Left ventricle myocardium inferior (tissue), 1 donor: ENCODE data around the gene NOXA1. TPM values are rescaled to one million over a fixed set of nuclear protein-coding genes. Genes with fewer than 3 reads are reported as not detected.
"Not testable (repeated sequence)": the region's sequence is repeated elsewhere in the genome, so short reads cannot be mapped to it uniquely, and the experiment has no call there.

ENCODE experiments used
- DNase-seq: peaks from one replicate; pipeline ENCODE4 v3.0.0-alpha.2; 2020
- H3K27ac ChIP-seq: fragments of 200-600 bp; replicated peaks from 2 replicates; pipeline ENCODE4 v1.8.0; 2021
- H3K27me3 ChIP-seq: fragments of 200-600 bp; 2 replicates; pipeline ENCODE4 v1.8.0; 2021; ENCODE audit warnings: low read depth
- H3K36me3 ChIP-seq: fragments of 200-600 bp; 2 replicates; pipeline ENCODE4 v1.8.0; 2021
- H3K4me1 ChIP-seq: fragments of 200-600 bp; 2 replicates; pipeline ENCODE4 v1.8.0; 2021
- H3K4me3 ChIP-seq: fragments of 200-600 bp; 2 replicates; pipeline ENCODE4 v1.8.0; 2021; ENCODE audit warnings: mild to moderate bottlenecking, moderate library complexity
- H3K9me3 ChIP-seq: fragments of 200-600 bp; replicated peaks from 2 replicates; pipeline ENCODE4 v1.8.0; 2021
- intact Hi-C: fragments of 100-400 bp; cut with micrococcal nuclease; formaldehyde crosslinking; loops from one replicate; pipeline ENCODE4 v1.11.0; 2022
- total RNA-seq: library from RNA; stranded (reverse); fragmentation: NEBNext Ultra II Directional; extraction: Animal tissue kit (Norgen Biotek cat#: 25700); gene quantifications from one replicate; pipeline ENCODE4 v1.2.1, GENCODE V29; 2021
- TF ChIP-seq, protein P1 (sequence below): fragments of 200-600 bp; IDR thresholded peaks from 2 replicates; pipeline ENCODE4 v1.8.0; 2021; ENCODE audit warnings: antibody characterized with exemption, mild to moderate bottlenecking, borderline replicate concordance
- donor health status: DM: no; HTN: yes; CAD: no; lungs with severe emphysema.

NOXA1 gene
- total RNA-seq, 1 donor from 2014 or later = 2.0 TPM

DNA sequence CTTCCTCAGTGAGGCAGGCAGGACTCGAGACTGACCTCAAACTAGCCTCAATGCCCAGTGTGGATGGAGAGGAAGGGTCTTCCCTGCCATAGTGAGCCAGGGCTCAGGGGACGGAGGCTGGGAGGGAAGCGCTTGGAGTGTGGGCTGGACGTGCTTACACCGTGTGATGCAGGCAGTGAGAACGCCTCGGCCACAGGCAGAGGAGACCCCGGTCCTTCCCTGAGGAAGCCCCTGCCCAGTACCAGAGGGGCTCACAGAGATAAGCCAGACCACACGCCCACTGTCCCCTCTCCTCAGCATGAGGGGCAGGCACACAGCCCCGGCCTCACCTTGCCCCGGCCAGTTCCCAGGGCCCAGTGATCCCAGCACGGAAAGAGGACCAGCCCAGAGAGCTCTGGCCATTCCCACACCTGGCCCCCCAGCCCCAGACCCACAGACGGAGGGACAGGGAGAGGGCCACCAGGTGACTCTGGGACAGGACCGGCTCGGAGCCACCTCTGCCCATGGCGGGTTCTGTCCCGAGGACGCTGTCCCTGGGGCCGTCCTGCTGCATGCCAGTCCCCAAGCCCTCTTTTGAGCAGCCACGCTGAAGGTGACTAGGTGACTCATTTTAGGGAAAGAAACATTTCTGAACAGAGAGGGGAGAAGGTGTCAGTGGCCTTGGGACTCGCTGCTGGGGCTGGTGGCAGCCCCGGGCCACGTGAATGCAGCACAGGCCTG is 42.0 kb downstream of the NOXA1 start:
- intact Hi-C loops = no loop called here
- H3K4me1 ChIP-seq = peaks cover 2% of the 10 kb centered on the region
- H3K9me3 ChIP-seq = no peaks in the 10 kb centered on the region
- TF ChIP-seq, protein P1, sequence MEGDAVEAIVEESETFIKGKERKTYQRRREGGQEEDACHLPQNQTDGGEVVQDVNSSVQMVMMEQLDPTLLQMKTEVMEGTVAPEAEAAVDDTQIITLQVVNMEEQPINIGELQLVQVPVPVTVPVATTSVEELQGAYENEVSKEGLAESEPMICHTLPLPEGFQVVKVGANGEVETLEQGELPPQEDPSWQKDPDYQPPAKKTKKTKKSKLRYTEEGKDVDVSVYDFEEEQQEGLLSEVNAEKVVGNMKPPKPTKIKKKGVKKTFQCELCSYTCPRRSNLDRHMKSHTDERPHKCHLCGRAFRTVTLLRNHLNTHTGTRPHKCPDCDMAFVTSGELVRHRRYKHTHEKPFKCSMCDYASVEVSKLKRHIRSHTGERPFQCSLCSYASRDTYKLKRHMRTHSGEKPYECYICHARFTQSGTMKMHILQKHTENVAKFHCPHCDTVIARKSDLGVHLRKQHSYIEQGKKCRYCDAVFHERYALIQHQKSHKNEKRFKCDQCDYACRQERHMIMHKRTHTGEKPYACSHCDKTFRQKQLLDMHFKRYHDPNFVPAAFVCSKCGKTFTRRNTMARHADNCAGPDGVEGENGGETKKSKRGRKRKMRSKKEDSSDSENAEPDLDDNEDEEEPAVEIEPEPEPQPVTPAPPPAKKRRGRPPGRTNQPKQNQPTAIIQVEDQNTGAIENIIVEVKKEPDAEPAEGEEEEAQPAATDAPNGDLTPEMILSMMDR = no peak
- no peak overlapping the region for H3K4me3 ChIP-seq
- no peaks in the 10 kb centered on the region for H3K27me3 ChIP-seq
- peaks cover 3% of the 10 kb centered on the region for H3K36me3 ChIP-seq
- no peak for DNase-seq
- H3K27ac ChIP-seq = no peak overlapping the region

DNA sequence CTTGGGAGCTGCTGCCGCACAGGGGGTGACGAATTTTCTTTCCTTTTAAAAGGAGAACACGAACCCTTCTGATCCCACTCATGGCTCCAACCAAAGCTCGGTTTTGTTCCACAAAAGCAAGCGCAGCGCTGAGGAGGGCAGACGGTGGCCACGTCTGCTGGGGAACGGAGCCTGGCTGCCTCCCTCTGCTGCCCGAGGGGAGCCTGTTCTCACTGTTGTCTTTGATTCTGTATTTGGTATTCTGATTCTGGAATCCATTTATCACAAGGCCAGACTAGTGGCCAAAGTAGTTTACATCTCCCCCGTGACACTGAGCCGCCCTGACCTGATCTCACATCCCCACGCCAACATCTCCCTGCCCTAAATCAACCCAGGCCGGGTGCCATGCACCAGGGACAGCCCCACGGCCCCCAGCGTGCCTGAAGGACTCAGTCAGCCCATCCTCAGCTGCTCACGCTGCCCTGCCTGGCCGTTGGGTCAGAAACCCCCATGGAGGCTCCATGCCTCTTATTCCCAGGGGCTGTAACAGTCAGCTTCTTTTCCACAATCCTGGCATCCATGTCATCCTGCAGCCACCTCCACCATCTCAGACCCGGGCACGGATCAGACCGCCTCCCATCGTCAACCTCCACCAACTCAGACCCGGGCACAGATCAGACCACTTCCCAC is 42.7 kb downstream of the NOXA1 start:
- no peak for DNase-seq
- Histone ChIP-seq H3K36me3 (peaks cover 3% of the 10 kb centered on the region), H3K27ac (no peak overlapping the region), H3K4me1 (no peaks in the 10 kb centered on the region), H3K4me3 (no peak overlapping the region), H3K27me3 (no peaks in the 10 kb centered on the region), H3K9me3 (no peaks in the 10 kb centered on the region)
- intact Hi-C loops = no loop called here
- TF ChIP-seq, protein P1 = no peak

DNA sequence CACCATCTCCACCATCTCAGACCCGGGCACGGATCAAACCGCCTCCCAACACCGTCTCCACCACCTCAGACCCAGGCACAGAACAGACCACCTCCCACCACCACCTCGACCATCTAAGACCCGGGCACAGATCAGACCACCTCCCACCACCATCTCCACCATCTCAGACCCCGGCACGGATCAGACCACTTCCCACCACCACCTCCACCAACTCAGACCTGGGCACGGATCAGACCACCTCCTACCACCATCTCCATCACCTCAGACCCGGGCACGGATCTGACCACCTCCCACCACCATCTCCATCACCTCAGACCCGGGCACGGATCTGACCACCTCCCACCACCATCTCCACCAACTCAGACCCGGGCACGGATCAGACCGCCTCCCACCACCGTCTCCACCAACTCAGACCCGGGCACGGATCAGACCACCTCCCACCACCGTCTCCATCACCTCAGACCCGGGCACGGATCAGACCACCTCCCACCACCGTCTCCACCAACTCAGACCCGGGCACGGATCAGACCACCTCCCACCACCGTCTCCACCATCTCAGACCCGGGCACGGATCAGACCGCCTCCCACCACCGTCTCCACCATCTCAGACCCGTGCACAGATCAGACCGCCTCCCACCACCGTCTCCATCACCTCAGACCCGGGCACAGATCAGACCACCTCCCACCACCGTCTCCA is 43.3 kb downstream of the NOXA1 start:
- H3K27me3 ChIP-seq, DNase-seq, intact Hi-C loops, H3K36me3 ChIP-seq, H3K27ac ChIP-seq, H3K4me3 ChIP-seq, H3K9me3 ChIP-seq, H3K4me1 ChIP-seq: not testable (repeated sequence)

DNA sequence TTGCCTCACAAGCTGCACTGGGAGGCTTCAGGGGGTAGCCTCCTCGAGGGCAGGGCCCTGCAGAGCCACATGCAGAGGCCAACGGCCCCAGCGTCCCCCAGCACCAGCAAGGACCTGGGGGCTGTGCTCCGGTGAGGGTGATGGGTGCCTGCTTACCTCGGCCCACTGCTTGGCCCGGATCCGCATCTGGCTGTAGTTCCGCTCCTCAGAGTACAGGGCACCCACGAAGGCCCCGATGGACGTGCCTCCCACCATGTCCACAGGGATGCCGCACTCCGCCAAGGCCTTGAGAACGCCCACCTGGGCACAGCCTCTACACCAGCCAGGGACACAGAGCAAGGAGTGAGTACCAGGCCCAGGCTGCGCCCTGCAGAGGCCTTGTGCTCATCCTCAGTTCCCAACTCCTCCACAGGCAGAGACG is 44.0 kb downstream of the NOXA1 start:
- no peak for DNase-seq
- no peak overlapping the region for H3K27ac ChIP-seq
- TF ChIP-seq, protein P1 = no peak
- H3K27me3 ChIP-seq = no peaks in the 10 kb centered on the region
- no peaks in the 10 kb centered on the region for H3K4me1 ChIP-seq
- peaks cover 3% of the 10 kb centered on the region for H3K36me3 ChIP-seq
- no peak overlapping the region for H3K4me3 ChIP-seq
- intact Hi-C loops = no loop called here
- H3K9me3 ChIP-seq = no peaks in the 10 kb centered on the region

DNA sequence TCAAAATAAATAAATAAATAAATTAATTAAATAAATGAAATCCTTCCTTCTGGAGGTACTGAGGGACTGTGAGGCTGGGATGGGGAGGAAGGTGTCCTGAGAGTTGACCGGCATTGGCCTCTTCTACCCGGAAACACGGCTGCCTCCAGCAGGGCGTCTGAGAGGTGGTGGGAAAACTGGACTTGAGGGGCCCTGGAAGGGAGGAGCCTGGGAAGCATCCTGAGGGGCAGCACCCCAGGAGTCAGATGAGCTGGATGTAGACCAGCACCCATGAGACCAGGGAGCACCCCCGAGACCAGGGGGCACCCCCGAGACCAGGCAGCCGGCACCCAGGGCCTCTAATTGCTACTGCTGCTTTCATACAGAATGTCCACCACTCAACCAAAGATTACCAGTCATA is 44.7 kb downstream of the NOXA1 start:
- no peaks in the 10 kb centered on the region for H3K9me3 ChIP-seq
- TF ChIP-seq, protein P1 = no peak
- no peak for DNase-seq
- no peak overlapping the region for H3K4me3 ChIP-seq
- H3K36me3 ChIP-seq = peaks cover 3% of the 10 kb centered on the region
- no peaks in the 10 kb centered on the region for H3K4me1 ChIP-seq
- intact Hi-C loops = no loop called here
- no peaks in the 10 kb centered on the region for H3K27me3 ChIP-seq
- no peak overlapping the region for H3K27ac ChIP-seq
